HG03060 (cell line): ENCODE data around the gene ZIC2.

Experiments
- ATAC-seq: cut with Tn5 transposase; IDR thresholded peaks from one replicate; pipeline ENCODE4 v1.9.1; 2021; ENCODE audit warnings: low read depth, moderate number of reproducible peaks; ENCODE audit not compliant: unreplicated experiment

ZIC2 gene

DNA sequence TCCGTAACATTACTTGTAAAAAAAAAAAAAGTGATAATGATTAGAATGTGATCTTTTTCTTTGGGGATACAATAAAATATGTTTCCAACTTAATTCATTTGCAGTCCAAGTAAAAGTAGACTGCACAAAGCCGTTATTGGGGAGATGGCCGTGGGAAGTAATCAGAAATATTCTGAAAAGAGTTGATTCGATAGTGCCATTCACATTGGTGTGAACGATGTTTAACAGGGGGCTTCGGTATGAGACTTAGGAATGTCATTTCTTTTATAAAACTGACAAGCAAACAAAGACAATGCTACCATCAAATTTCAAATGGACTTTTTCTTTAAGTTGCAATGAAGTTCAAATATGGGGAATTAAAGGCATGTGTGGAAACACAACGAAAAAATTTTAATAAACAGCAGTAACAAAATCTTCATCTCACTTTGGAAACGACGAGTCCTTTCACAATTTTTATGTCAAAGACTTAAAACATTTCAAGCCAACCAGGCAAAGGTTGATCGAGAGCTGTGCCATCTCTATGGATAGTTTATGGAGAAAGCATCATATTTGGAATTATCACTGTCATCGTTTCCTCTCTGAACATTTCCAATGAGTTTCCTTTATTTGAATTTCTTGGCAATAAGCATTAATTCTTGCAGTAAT, 8.3 kb upstream of the ZIC2 start:
- no peak for ATAC-seq

DNA sequence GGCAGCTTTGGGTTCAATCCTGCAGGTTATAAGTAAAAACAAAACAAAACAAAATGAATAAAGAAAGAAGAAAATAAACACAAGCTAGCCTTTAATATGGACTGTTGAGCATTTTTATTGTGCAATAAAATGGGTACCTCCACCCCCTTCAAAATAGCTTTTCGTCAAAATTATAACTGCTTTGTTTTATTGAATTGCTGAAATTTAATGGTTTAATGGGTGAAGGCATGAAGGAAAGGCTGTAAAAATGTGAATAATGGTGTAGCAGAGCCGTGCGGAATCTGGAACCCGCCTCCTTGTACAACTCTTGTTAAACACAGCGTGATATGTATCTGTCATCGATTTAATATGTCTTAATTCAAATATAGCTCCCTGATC, 7.8 kb upstream of the ZIC2 start:
- no peak for ATAC-seq

DNA sequence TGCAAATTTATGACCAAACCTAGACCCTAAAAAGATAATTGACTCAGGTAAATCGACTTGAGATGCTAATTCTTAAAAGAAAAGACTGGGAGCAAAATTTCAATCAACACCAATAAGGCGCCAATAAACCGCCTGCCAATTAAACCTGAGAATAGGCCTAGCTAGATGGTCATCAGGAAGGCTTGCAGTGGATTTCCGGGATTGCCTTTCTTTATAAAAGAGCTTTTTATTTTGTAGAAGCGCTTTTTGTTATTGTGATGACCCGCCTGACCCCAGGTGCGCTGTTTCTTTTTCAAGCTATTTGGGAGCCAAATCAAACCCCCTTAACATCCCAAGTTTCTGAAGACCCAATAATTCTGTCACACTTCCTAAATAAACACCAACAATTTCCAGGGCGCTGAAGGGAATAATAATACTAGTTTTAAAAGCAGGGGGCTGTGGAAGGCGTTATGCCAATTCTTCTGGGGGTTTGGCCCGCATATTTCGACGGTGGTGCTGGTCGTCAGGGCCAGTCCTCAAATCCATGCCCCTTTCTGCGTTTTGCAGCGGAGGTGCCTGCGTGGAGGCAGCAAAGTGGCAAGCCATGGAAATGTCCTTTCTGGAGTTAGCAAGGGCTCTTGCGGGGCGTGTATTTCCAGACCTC, 7.2 kb upstream of the ZIC2 start:
- no peak for ATAC-seq

DNA sequence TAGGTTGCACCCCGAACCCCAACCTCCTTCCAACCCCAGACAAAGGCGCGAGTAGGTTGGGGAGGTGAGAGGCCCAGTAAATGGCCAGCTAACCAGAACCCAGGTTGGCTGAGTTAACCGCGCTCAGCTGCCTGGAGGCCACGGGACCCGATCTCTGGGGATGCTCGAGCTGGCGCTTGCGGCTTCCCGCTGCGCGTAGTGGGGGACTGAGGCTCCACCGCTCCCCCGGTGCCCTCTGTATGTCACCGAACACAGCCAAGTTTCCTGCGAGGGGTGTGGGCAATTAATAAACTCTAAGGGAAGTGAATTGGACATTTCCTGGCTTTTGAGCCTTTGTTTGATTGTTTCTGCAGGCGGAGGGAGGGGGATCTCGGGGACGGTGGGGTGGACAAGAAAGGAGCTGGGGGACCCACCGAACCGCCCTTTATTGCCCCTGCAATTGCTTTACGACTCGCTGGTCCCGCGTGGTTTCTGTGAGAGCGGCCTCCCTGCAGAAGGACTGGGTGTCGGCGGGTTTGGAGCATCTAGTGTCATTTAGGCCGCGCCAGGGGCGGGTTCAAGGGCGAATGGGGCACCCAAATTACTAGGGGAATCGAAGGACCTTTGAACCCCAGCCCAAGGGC, 6.5 kb upstream of the ZIC2 start:
- ATAC-seq, result no peak

DNA sequence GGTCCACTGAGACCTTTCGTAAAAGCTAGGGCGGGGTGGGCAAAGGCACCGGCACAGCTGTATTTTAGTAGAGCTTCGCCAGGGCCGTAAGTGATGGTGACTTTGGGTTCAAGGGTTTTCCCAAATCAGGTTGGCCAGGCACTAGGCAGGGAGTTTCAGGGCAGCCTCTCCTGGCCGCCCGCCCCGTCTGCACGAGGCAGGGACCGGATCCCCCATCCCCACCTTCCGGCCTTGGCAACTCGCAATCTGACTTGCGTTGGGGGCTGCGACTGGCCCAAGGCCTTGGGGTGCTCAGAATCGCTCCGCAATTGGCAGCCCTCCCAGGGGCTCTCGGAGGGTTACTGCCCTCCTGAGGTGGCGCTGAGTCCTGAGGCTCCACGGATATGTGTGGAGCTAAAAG, 6.0 kb upstream of the ZIC2 start:
- no peak for ATAC-seq

DNA sequence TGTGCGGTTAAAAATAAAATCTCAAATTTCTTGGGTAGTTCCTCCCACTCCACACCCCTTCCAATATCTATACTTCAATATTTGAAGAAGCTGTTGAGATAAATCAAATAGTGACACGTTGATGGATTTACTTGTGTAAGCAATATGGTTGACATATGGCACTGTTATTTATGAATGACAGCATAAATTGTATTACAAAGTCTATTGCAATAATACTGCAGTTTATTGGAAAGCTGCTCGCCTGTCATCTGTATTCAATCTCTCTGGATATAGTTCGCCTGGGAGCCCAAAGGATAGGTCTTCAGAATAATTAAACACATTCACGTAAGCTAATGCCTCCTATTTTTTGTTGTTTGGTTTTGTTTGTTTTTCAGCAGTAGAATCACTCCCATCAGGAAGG, 5.0 kb upstream of the ZIC2 start:
- ATAC-seq, result no peak

DNA sequence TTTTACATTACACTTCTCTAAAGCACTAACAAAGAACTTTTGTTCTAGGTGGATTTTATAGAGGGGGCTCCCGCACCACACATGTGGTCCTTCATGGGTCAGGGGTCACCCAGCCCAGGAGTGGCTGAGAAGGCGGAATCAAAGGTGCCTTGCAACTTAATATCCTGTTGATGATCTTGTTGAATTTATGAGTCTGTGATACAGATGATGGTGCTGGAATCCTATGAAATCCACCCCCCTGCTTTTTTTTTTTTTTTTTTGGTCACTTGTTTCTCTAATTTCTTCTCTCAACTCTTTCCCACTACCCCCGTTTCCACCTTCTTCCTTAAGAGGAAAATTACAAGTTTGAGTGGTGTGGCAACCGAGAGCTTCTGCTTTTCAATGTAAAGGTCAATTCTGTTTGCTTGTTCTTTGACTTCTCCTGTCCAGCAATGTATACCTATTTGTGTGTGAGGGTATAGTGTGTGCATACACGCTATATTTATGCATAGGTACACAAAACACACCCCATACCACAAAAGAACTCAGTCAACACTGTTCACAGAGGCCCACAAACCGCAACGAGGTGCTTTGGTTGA, 4.2 kb upstream of the ZIC2 start:
- no peak for ATAC-seq

DNA sequence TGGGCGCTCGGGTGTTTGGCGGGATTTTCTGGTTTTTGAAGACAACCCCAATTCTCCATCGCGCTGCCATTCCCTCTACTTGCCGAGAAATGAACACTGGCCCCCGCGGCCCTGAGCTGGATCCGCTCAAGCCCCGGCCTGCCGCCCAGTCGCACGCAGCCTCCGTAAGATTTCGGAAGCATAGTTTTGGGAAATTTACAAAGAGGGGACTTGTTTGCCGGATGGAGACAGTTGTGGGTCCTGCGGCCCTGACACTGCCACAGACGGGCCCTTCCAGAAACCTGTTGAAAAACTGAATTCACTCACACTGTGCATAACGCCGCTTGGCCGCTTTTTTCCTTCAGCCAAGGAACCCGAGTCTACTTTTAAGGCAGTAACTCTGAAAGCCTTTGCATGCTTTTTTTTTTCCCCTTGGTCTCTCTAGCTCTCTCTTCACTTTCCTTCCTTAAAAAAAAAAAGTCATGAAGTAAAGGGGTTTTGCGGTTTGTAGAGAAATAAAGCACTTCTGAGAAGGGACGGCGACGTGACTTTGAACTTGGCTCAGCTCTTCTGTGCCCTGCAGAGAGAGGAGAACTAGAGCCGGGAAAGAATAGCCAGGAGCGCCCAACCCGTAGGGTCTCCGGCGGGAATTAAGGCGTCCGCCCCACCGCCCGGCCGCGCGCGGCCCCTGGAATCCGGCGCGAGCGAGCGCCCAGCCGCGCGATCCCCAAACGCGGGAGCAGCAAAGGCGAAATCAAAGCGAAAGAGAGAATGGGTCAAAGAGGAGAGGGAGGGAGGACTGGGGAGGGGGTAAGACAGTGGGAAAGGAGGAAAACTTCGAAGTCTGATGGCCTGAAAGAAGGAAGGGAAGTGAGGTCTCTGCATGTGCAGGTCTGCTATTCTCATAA, 3.4 kb upstream of the ZIC2 start:
- no peak for ATAC-seq

DNA sequence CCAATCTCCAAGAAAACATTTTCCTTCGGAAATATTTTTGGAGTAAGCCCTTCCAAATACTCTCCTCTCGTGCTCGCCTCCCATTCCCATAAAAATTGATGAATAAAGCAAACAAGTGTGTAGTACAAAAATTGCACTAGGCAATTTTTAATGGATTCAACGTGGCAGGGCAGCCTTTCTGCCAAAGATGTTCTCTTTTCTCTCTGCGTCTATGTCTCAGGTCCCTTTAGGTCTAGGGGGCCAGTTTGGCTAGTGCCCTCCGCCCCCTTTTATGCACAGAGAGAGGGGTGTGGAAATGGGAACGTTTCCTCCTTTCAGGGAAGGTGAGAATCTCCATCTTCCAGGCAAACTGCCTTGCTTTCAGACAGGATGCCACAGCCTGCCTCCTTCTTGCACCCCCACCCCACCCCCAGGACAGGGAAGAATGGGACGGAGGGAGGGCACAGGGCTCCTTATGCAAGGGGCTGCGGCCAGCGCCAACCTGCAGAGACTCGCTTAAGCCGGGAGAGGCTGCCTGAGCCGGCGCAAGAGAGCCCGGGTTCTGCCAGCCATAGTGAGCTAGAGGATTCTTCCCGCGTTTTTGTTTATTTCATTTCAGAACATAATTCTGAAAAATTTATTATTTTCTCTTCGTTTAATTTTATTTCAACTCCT, 2.7 kb upstream of the ZIC2 start:
- no peak for ATAC-seq

DNA sequence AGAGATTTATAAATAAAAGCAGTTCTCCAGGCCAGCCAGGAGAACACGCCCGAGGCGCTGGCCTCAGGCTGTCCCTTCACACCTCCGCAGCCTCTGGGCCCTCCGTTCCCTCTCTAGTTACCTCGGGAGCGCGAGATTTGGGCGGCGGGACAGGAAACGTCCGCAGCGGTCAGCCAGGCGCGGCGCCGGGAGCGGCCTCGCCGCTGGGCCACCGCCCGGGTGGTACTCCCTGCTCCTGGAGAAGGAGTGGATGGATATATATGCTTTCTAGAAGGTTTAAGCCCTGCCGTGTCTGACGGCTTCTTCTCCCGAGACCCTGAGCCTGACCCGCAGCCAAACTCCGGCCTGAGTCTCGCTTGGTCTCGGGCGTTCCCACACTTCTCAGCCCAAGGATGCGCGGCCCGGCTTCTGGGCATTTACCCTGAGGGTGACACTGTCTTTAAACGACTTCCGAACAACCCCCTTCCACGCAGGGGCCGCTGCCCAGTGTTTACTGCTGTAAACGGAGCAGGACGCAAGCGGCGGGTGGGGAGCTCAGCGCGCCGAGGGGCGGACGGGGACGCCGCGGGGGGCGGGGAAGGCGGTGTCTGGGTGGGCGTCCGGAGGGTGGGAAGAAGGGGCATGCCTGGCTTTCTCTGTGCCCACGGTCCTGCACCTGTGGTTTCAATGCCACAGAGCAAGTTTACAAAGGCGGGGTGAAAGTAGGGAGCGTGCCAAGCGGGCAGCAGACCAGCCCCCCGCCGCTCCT, 2.0 kb upstream of the ZIC2 start:
- no peak for ATAC-seq

DNA sequence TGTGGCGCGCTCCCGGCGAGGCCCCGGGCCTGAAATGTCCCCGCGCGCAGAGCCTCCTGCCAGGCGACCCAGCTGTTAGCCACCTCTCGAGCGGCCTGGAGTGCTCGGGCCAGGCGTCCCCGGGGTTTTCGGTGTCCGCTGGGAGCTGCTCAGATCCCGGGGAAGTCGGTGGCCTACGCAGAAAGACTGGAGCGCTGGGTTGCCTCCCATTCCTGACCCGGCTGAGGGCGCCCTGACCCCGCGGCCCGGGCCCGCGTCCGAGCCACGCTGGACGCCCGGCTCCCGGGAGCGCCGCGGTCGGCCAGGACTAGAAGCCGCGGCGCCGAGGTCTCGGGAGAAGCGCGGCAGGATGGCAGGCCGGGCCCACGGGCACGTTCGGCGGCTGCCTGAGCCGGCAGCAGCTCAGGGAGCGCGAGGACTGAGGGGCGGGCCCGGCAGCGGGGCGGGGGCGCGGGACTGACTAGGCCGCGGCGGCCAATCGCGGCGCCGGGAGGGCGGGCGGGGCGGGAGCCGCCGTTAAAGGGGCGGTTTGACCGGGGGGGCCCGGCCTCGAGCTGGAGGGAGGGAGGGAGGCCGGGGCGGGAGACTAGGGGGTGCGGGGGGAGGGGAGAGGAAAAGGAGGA, 1.3 kb upstream of the ZIC2 start:
- ATAC-seq, result no peak

DNA sequence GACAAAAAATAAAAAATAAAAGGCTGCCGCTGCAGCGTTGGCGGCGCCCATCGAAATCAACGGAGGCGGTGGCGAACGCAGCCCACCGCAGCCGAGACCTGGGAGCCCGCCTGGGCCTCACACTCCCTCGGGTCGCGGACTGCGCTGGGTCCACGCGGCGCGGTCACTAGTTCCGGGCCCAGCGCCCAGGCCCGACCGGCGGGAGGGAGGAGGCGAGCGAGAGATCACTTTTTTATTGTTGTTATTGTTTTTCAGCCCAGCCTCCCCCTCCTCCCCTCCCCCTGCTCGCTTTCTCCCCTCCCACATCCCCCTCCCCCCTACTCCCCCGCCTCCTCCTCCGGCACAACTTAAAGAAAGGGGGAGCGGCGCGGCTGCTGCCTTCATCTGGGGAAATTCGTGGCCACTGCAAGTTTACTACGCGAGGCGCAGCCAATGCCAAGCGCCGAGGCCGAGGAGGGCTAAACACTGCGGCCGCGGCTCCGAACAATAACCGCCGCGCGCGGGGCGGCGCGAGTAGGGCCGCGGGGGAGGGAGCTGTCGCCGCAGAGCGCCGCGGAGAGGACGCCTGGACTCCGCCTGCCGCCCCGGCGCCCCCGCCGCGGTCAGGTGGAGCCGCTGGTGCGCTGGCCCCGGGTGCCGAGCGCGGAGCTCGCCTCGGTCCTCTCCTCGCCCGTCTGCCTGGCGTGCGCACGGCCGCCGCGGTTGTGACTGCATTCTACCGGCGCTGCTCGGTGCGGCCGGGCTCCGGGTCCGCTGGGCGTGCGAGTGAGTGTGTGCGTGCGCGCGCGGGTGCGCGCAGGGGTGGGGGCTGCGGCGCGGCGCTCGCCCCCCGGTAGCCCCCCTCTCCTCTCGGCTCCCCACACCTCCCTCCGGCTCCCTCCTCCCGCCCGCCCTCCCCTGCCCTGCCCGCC, 505 bp upstream of the ZIC2 start:
- ATAC-seq, result no peak

DNA sequence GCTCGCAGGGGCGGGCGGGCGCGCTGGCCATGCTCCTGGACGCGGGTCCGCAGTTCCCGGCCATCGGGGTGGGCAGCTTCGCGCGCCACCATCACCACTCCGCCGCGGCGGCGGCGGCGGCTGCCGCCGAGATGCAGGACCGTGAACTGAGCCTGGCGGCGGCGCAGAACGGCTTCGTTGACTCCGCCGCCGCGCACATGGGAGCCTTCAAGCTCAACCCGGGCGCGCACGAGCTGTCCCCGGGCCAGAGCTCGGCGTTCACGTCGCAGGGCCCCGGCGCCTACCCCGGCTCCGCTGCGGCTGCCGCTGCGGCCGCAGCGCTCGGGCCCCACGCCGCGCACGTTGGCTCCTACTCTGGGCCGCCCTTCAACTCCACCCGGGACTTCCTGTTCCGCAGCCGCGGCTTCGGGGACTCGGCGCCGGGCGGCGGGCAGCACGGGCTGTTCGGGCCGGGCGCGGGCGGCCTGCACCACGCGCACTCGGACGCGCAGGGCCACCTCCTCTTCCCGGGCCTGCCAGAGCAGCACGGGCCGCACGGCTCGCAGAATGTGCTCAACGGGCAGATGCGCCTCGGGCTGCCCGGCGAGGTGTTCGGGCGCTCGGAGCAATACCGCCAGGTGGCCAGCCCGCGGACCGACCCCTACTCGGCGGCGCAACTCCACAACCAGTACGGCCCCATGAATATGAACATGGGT, 599 bp downstream of the ZIC2 start:
- no peak for ATAC-seq

DNA sequence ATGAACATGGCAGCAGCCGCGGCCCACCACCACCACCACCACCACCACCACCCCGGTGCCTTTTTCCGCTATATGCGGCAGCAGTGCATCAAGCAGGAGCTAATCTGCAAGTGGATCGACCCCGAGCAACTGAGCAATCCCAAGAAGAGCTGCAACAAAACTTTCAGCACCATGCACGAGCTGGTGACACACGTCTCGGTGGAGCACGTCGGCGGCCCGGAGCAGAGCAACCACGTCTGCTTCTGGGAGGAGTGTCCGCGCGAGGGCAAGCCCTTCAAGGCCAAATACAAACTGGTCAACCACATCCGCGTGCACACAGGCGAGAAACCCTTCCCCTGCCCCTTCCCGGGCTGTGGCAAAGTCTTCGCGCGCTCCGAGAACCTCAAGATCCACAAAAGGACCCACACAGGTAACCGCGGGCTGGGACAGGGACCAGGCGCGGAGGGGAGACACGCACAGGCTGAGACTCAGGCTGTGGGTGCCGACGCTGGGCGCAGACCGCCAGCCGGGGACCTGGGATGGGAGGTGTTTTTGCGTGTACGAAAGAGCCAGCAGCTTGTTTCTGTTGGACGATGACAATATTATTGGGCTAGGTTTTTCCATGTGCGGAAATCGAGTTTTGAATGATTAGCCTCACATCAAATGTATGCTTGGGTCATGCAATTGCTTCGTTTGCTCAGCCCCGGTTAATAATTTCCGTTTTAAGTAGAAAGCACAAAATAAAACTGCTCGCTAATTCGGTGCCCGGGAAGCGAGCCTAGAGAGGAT, 1.3 kb downstream of the ZIC2 start:
- no peak for ATAC-seq

DNA sequence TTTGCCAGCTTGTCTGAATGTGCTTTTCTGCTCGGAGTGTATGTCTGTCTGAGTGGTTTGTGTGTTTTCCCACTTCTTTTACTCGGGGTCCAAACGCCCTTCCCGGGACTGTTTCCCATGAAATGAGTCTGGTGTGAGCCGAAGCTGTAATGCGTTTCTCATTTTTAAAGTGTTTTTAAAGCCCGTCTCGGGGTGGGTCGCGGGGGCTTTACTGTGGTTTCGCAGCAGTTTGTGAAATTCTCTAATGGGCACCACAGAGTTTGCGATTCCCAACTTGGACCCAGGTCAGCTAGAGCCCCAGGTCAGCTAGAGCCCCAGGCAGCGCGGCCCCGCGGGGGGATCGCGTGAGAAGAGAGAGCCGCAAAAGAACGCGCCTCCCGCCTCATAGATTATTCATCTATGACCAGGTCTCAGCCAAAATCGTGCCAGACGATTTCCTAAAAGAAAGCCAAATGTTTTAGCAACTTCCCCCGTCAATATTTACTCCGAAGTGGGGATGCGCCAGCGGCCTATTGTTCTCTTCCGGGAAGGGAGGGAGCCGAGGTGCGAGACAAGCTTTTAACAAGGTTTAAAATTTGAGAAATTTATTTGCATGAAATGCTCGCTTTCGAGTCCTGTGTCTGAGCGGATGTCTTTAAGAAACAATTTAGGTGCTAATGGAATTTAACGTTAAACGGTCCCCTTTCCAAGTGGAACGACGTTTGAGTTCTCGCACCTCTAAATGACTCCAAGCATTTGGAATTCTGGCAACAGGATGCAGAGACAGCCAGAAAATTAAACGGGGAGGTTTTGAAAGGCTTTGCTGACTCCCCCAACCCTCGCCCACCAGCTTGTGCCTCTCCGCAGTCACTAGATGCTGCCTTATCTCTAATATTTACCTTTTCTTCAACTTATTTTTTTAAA, 2.2 kb downstream of the ZIC2 start:
- no peak for ATAC-seq
